SK-N-SH (cell line): ENCODE data around the gene CEP112.

Experiments used
- CHD2 ChIP-seq: fragments of 150-350 bp; IDR thresholded peaks from 2 replicates; pipeline ENCODE4 v1.6.1; 2018; ENCODE audit warnings: low read length; ENCODE audit not compliant: partially characterized antibody
- JUND ChIP-seq: IDR thresholded peaks from 2 replicates; pipeline ENCODE4 v1.4.0; 2012
- RAD21 ChIP-seq: IDR thresholded peaks from 2 replicates; pipeline ENCODE4 v1.6.1; 2012; ENCODE audit warnings: mild to moderate bottlenecking, low read length
- RXRA ChIP-seq: IDR thresholded peaks from 2 replicates; pipeline ENCODE4 v1.4.0; 2012; ENCODE audit warnings: low read depth, mild to moderate bottlenecking, borderline replicate concordance
- TF ChIP-seq, protein P1 (sequence below): IDR thresholded peaks from 2 replicates; pipeline ENCODE4 v1.4.0; 2012; ENCODE audit warnings: low read depth

DNA sequence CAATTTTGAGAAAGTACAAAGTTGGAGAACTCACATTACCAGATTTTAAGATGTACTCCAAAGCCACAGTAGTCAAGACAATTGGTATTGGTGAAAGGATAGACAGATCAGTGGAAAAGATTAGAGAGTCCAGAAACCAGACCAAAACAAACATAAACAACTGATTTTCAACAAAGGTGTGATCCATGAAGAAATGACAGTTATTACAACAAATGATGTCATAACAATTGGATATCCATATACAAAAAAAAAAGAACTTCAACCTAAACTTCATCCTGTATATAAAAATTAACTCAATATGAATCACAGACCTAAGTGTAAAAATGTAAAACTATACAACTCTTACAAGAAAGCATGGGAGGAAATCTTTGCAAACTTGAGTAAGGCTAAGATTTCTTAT is 8.4 kb downstream of the CEP112 start:
- TF ChIP-seq, protein P1, sequence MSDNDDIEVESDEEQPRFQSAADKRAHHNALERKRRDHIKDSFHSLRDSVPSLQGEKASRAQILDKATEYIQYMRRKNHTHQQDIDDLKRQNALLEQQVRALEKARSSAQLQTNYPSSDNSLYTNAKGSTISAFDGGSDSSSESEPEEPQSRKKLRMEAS: no peak
- no peak for TF ChIP-seq CHD2
- TF ChIP-seq RAD21: no peak
- TF ChIP-seq RXRA: no peak
- no peak for TF ChIP-seq JUND
